Measurements from ENCODE around the gene ST3GAL4. TPM values are rescaled to one million over a fixed set of nuclear protein-coding genes. Genes with fewer than 3 reads are reported as not detected.

ST3GAL4 gene
- total RNA-seq, 1 donor from 2014 or later = 22.4 TPM

GRCh38 chr11:126310200-126310991 is 45.1 kb upstream of the ST3GAL4 start:
- peaks cover 9% of the 10 kb centered on the region for H3K36me3 Mint-ChIP-seq (ENCODE audit: low read depth)
- H3K27me3 Mint-ChIP-seq (ENCODE audit: low read depth) = no peaks in the 10 kb centered on the region
- DNase-seq (ENCODE audit: low read depth, low spot score) = peak; percentile 82
- no peak overlapping the region for H3K27ac Mint-ChIP-seq (ENCODE audit: unreplicated experiment)
- H3K9me3 Mint-ChIP-seq = no peaks in the 10 kb centered on the region
- H3K4me1 Mint-ChIP-seq = peaks cover 36% of the 10 kb centered on the region
- TF ChIP-seq CTCF (conservative IDR thresholded peaks at IDR 0.05) = peak; percentile 96
- peak overlapping the region; percentile 79 for H3K4me3 Mint-ChIP-seq

GRCh38 chr11:126310992-126311310 is 44.5 kb upstream of the ST3GAL4 start:
- no peaks in the 10 kb centered on the region for H3K9me3 Mint-ChIP-seq
- no peak for TF ChIP-seq CTCF (conservative IDR thresholded peaks at IDR 0.05)
- H3K36me3 Mint-ChIP-seq (ENCODE audit: low read depth) = peaks cover 10% of the 10 kb centered on the region
- no peaks in the 10 kb centered on the region for H3K27me3 Mint-ChIP-seq (ENCODE audit: low read depth)
- no peak overlapping the region for H3K27ac Mint-ChIP-seq (ENCODE audit: unreplicated experiment)
- H3K4me1 Mint-ChIP-seq = peaks cover 32% of the 10 kb centered on the region
- peak overlapping the region; percentile 79 for H3K4me3 Mint-ChIP-seq
- no peak for DNase-seq (ENCODE audit: low read depth, low spot score)

GRCh38 chr11:126311401-126312291 is 43.8 kb upstream of the ST3GAL4 start:
- TF ChIP-seq CTCF (conservative IDR thresholded peaks at IDR 0.05) = no peak
- Mint-ChIP-seq H3K36me3 (ENCODE audit: low read depth) (peaks cover 15% of the 10 kb centered on the region), H3K27ac (ENCODE audit: unreplicated experiment) (no peak overlapping the region), H3K4me3 (no peak overlapping the region), H3K9me3 (no peaks in the 10 kb centered on the region), H3K27me3 (ENCODE audit: low read depth) (no peaks in the 10 kb centered on the region), H3K4me1 (peaks cover 30% of the 10 kb centered on the region)
- DNase-seq (ENCODE audit: low read depth, low spot score) = no peak

DNA sequence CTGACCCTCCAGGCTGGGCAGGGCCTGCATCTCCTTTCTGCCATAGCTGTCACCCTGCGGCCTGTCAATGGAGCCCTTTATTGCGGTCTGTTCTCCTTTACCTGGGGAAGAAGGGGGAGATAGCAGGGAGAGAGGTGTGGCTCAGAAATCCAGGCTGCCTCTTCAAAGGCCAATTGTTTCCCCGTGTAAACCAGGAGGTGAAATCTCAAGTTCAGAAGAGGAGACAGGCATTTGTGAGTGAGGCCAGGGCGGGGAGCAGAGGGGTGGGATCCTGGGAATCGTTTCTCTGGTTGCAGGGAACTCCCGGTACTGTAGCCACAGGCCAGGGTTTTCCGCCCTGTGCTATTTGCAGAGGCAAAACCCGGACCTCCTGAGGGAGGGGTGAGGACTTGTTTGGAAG is 42.5 kb upstream of the ST3GAL4 start:
- no peak overlapping the region for H3K27ac Mint-ChIP-seq (ENCODE audit: unreplicated experiment)
- H3K9me3 Mint-ChIP-seq = no peaks in the 10 kb centered on the region
- no peaks in the 10 kb centered on the region for H3K27me3 Mint-ChIP-seq (ENCODE audit: low read depth)
- TF ChIP-seq CTCF (conservative IDR thresholded peaks at IDR 0.05) = no peak
- peaks cover 19% of the 10 kb centered on the region for H3K36me3 Mint-ChIP-seq (ENCODE audit: low read depth)
- no peak overlapping the region for H3K4me3 Mint-ChIP-seq
- no peak for DNase-seq (ENCODE audit: low read depth, low spot score)
- peaks cover 33% of the 10 kb centered on the region for H3K4me1 Mint-ChIP-seq

DNA sequence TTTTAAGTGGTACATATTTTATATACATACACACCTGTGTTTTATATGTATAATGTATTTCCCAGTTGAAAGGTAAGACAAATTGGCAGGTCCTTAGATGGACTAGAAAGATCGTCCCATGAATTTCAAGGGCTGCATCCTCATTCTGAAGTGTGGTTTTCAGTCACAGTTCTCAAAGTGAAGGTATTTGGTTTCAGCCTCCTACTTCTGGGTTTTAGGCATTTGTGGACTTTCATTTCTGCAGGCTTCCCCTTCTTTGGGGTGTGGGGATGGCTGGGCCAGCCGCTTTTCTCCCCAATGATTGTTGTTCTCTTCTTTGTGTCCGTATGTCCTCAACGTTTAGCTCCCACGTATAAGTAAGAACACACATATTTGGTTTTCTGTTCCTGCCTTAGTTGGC is 41.7 kb upstream of the ST3GAL4 start:
- H3K27me3 Mint-ChIP-seq (ENCODE audit: low read depth) = no peaks in the 10 kb centered on the region
- no peak for DNase-seq (ENCODE audit: low read depth, low spot score)
- no peak for TF ChIP-seq CTCF (conservative IDR thresholded peaks at IDR 0.05)
- peaks cover 36% of the 10 kb centered on the region for H3K4me1 Mint-ChIP-seq
- H3K9me3 Mint-ChIP-seq = no peaks in the 10 kb centered on the region
- no peak overlapping the region for H3K4me3 Mint-ChIP-seq
- no peak overlapping the region for H3K27ac Mint-ChIP-seq (ENCODE audit: unreplicated experiment)
- peaks cover 19% of the 10 kb centered on the region for H3K36me3 Mint-ChIP-seq (ENCODE audit: low read depth)
